ENCODE measurements around the gene RBPMS2. TPM values are rescaled to one million over a fixed set of nuclear protein-coding genes. Genes with fewer than 3 reads are reported as not detected.
A peak's percentile ranks its signal among the peaks of the same experiment; 100 is the strongest.

RBPMS2 gene
- total and polyA plus RNA-seq, 2 of the 4 experiments (the other 2 are of a cell fraction) = 2.8 TPM; not detected in 1

GRCh38 chr15:64702816-64703631 is 72.4 kb downstream of the RBPMS2 start:
- dilution Hi-C loops (cut with HindIII; ENCODE audit: low sequenced_read_pairs, unreplicated experiment) (no loop called here), intact Hi-C loops (cut with micrococcal nuclease) (no loop called here), in situ Hi-C loops (cut with MboI; ENCODE audit: low sequenced_read_pairs) (no loop called here)
- no peaks in the 10 kb centered on the region for H3K27me3 ChIP-seq (ENCODE audit: control insufficient read depth, insufficient read depth, low read length)
- peak overlapping the region; percentile 97 for H2AK5ac ChIP-seq (ENCODE audit: low read depth, low read length)
- ATAC-seq (ENCODE audit: low read depth) (peak; percentile 94), DNase-seq (peak; percentile 80)
- H3K9ac ChIP-seq (ENCODE audit: low read depth, low read length) = peak overlapping the region; percentile 94
- peaks cover 3% of the 10 kb centered on the region; the same call in 1 of the 2 replicates for H3K36me3 ChIP-seq (ENCODE audit: control insufficient read depth, insufficient read depth, low read length)
- peaks cover 33% of the 10 kb centered on the region for H3K9me1 ChIP-seq (ENCODE audit: insufficient read depth, low read length)
- peaks cover 46% of the 10 kb centered on the region for H4K20me1 ChIP-seq (ENCODE audit: insufficient read depth, low read length)
- peak overlapping the region; percentile 92 to 97 for H4K8ac ChIP-seq (ENCODE audit: low read depth in 2 of 2, low read length in 2 of 2)
- peak overlapping the region; percentile 87 for H3K18ac ChIP-seq (ENCODE audit: low read depth, low read length)
- H2AFZ ChIP-seq (replicated peaks; ENCODE audit: low read length, poor library complexity) = peak overlapping the region; percentile 94
- H3K9me3 ChIP-seq (ENCODE audit: control insufficient read depth, insufficient read depth, low read length) = no peaks in the 10 kb centered on the region
- POLR2A ChIA-PET (ENCODE audit: unreplicated experiment) = interaction anchor here (0.6 kb wide), 1 partner anchor 540 kb away, joined by 3 read pairs; the partner anchor contains the start of gene PPIB
- peak overlapping the region; percentile 77 for H3K4me3 ChIP-seq (ENCODE audit: insufficient read depth, low read depth, low read length)
- 0% methylated on average over 8 of the region's 62 CpGs; no CpG with 5 or more reads in 1 of the 2 experiments for WGBS, 2 experiments (ENCODE audit: extremely low coverage in 2 of 2, insufficient read length in 1 of 2)
- peak overlapping the region; percentile 93 for H3K4me2 ChIP-seq (ENCODE audit: low read depth, low read length)
- H2BK15ac ChIP-seq (ENCODE audit: low read depth, low read length) = peak overlapping the region; percentile 32; the same call in 1 of the 3 replicates
- peak overlapping the region; percentile 94 for H3K14ac ChIP-seq (replicated peaks; ENCODE audit: low read depth, low read length)
- H3K56ac ChIP-seq (ENCODE audit: extremely low read depth, insufficient read depth, low read length) = peak overlapping the region; percentile 38; the same call in 1 of the 2 replicates
- peak overlapping the region; percentile 84 for H2BK5ac ChIP-seq (ENCODE audit: low read depth, low read length, poor library complexity, severe bottlenecking)
- peak overlapping the region; percentile 95 for H3K23ac ChIP-seq (ENCODE audit: low read depth, low read length)
- H3K79me1 ChIP-seq (ENCODE audit: low read depth in 1 of 2, low read length in 2 of 2) = peaks cover 14 to 55% of the 10 kb centered on the region in 2 experiments; a peak in 3 of 4 replicates
- peak overlapping the region; percentile 98 for H4K5ac ChIP-seq (ENCODE audit: low read depth, low read length)
- peaks cover 26% of the 10 kb centered on the region for H3K4me1 ChIP-seq (ENCODE audit: control insufficient read depth, insufficient read depth, low read length)
- CTCF ChIA-PET = no interaction called here
- peak; percentile 88; the same call in 1 of the 2 replicates for TF ChIP-seq MAZ (IDR thresholded peaks at IDR 0.05; ENCODE audit: borderline replicate concordance, low read depth, low read length)
- peak; percentile 83 for TF ChIP-seq POLR2A (IDR thresholded peaks at IDR 0.05; ENCODE audit: low read depth, low read length)
- no peak for TF ChIP-seq RFX5 (IDR thresholded peaks at IDR 0.05; ENCODE audit: low read depth, low read length)
- peak overlapping the region; percentile 94 for H4K91ac ChIP-seq (ENCODE audit: insufficient read depth, low read depth, low read length)
- peak overlapping the region; percentile 93 for H3K4ac ChIP-seq (ENCODE audit: low read depth, low read length)
- peak overlapping the region; percentile 92 for H3K27ac ChIP-seq (ENCODE audit: insufficient read depth, low read length)
- BruUV-seq (replicated peaks) = no TSS peak
- H2BK120ac ChIP-seq (ENCODE audit: low read depth, low read length) = no peak overlapping the region
- no peak overlapping the region for H2BK20ac ChIP-seq (ENCODE audit: low read depth, low read length)
- peak overlapping the region; percentile 95 for H2AK9ac ChIP-seq (replicated peaks; ENCODE audit: low read depth, low read length, poor library complexity)

Data from IMR-90 (cell line).